ENCODE measurements around the gene HEXIM2. TPM values are rescaled to one million over a fixed set of nuclear protein-coding genes. Genes with fewer than 3 reads are reported as not detected.

The HEXIM2 gene
- total and polyA plus RNA-seq, 2 of the 13 experiments (the other 11 are each of a cell fraction or from before 2014, with no cell fraction given) = 27.1 to 32.4 TPM

GRCh38 chr17:45132572-45133463 lies 28.9 kb upstream of the HEXIM2 start (continued):
- TF ChIP-seq ZNF484 (CRISPR knock-in tag; IDR thresholded peaks at IDR 0.05; ENCODE audit: borderline replicate concordance, low read depth) (no peak), KMT2A (CRISPR knock-in tag; IDR thresholded peaks at IDR 0.05) (no peak; the same call in 1 of the 2 replicates), ZNF660 (CRISPR knock-in tag; IDR thresholded peaks at IDR 0.05; ENCODE audit: borderline replicate concordance, low read depth) (no peak; the same call in 1 of the 2 replicates), ZHX2 (IDR thresholded peaks at IDR 0.05; ENCODE audit: low read depth) (no peak), ZHX2 (CRISPR knock-in tag; IDR thresholded peaks at IDR 0.05; ENCODE audit: borderline replicate concordance) (no peak), ZSCAN22 (CRISPR knock-in tag; IDR thresholded peaks at IDR 0.05) (0 out of 2 replicates have a peak, but pooled peaks have one; percentile 53), ZNF17 (CRISPR knock-in tag; IDR thresholded peaks at IDR 0.05) (no peak), PHB2 (IDR thresholded peaks at IDR 0.05; ENCODE audit: partially characterized antibody) (no peak), HCFC1 (IDR thresholded peaks at IDR 0.05; ENCODE audit: low read depth, low read length) (no peak), JUN (CRISPR knock-in tag; IDR thresholded peaks at IDR 0.05) (peak; percentile 81), ATF7-NPFF (CRISPR knock-in tag; IDR thresholded peaks at IDR 0.05; ENCODE audit: low read depth) (peak; percentile 82), GPN1 (CRISPR knock-in tag; IDR thresholded peaks at IDR 0.05; ENCODE audit: borderline replicate concordance) (no peak), ATF1 (CRISPR knock-in tag; IDR thresholded peaks at IDR 0.05) (no peak), U2AF1 (optimal IDR thresholded peaks at IDR 0.05; ENCODE audit: low read depth, low read length) (peak; percentile 69), ZNF772 (CRISPR knock-in tag; IDR thresholded peaks at IDR 0.05) (0 out of 2 replicates have a peak, but pooled peaks have one; percentile 70), HNF4A (CRISPR knock-in tag; IDR thresholded peaks at IDR 0.05) (no peak), ZNF354B (CRISPR knock-in tag; IDR thresholded peaks at IDR 0.05) (no peak), ZNF180 (CRISPR knock-in tag; IDR thresholded peaks at IDR 0.05; ENCODE audit: borderline replicate concordance, low read depth) (no peak), ZBTB10 (CRISPR knock-in tag; IDR thresholded peaks at IDR 0.05; ENCODE audit: borderline replicate concordance) (peak; percentile 75; the same call in 1 of the 2 replicates), ZKSCAN1 (IDR thresholded peaks at IDR 0.05; ENCODE audit: low read length) (no peak), ZSCAN25 (CRISPR knock-in tag; IDR thresholded peaks at IDR 0.05) (no peak)
